Skeletal muscle satellite cell (primary cell): Measurements from ENCODE around the gene MARK2.

Experiments
- H3K27me3 ChIP-seq: 2 replicates; pipeline ENCODE4 v1.7.0; 2013; ENCODE audit warnings: low read length; ENCODE audit not compliant: control insufficient read depth, insufficient read depth
- H3K36me3 ChIP-seq: 2 replicates; pipeline ENCODE4 v1.7.0; 2013; ENCODE audit warnings: mild to moderate bottlenecking, control low read depth, low read length; ENCODE audit not compliant: insufficient read depth
- H3K4me1 ChIP-seq: 2 replicates; pipeline ENCODE4 v1.7.0; 2013; ENCODE audit warnings: low read length; ENCODE audit not compliant: control insufficient read depth, insufficient read depth
- H3K4me2 ChIP-seq: 2 replicates; pipeline ENCODE4 v1.7.0; 2013; ENCODE audit warnings: mild to moderate bottlenecking, low read length
- H3K4me3 ChIP-seq: 2 replicates; pipeline ENCODE4 v1.7.0; 2013; ENCODE audit warnings: low read length
- H3K9ac ChIP-seq: 2 replicates; pipeline ENCODE4 v1.7.0; 2013; ENCODE audit warnings: mild to moderate bottlenecking, low read depth, low read length, moderate library complexity
- H3K9me3 ChIP-seq: replicated peaks from 2 replicates; pipeline ENCODE4 v1.7.0; 2013; ENCODE audit warnings: mild to moderate bottlenecking, control low read depth, low read length

The MARK2 gene

GRCh38 chr11:63833048-63833447 lies 5.9 kb upstream of the MARK2 start:
- H3K9me3 ChIP-seq, result no peaks in the 10 kb centered on the region
- peaks cover 3% of the 10 kb centered on the region for H3K36me3 ChIP-seq
- no peaks in the 10 kb centered on the region for H3K27me3 ChIP-seq

GRCh38 chr11:63834535-63835157 lies 4.3 kb upstream of the MARK2 start:
- no peak overlapping the region for H3K9ac ChIP-seq
- H3K4me2 ChIP-seq, result no peak overlapping the region
- H3K27me3 ChIP-seq, result no peaks in the 10 kb centered on the region
- no peaks in the 10 kb centered on the region for H3K36me3 ChIP-seq
- no peaks in the 10 kb centered on the region for H3K9me3 ChIP-seq
- H3K4me3 ChIP-seq, result no peak overlapping the region
- H3K4me1 ChIP-seq, result peaks cover 6% of the 10 kb centered on the region

More at GRCh38 chr11:63833048-63833447, 5.9 kb upstream of the MARK2 start:
- H3K4me1 ChIP-seq, result peaks cover 2% of the 10 kb centered on the region
- H3K9ac ChIP-seq, result no peak overlapping the region
- H3K4me3 ChIP-seq, result no peak overlapping the region
- H3K4me2 ChIP-seq, result no peak overlapping the region

DNA sequence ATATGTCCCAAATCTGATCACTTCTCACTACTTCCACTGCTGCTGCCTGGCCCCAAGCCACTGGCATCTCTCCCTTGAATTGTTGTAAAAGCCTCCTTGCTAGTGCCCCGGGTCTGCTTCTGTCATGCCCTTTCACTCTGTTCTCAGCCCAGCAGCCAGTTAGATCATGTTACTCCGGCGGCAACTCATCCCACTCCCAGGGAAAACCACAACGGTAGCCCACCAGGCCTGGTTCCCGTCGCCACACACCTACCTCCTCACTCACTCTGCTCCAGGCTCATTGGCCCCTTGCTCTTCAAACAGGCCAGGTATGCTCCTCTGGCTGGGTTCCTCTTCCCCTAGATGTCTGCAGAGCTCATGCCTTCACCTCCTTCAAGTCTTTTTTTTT lies 3.8 kb upstream of the MARK2 start:
- H3K9ac ChIP-seq, result no peak overlapping the region
- no peaks in the 10 kb centered on the region for H3K9me3 ChIP-seq
- no peaks in the 10 kb centered on the region for H3K36me3 ChIP-seq
- no peak overlapping the region for H3K4me3 ChIP-seq
- peaks cover 6% of the 10 kb centered on the region for H3K4me1 ChIP-seq
- H3K4me2 ChIP-seq, result no peak overlapping the region
- no peaks in the 10 kb centered on the region for H3K27me3 ChIP-seq

DNA sequence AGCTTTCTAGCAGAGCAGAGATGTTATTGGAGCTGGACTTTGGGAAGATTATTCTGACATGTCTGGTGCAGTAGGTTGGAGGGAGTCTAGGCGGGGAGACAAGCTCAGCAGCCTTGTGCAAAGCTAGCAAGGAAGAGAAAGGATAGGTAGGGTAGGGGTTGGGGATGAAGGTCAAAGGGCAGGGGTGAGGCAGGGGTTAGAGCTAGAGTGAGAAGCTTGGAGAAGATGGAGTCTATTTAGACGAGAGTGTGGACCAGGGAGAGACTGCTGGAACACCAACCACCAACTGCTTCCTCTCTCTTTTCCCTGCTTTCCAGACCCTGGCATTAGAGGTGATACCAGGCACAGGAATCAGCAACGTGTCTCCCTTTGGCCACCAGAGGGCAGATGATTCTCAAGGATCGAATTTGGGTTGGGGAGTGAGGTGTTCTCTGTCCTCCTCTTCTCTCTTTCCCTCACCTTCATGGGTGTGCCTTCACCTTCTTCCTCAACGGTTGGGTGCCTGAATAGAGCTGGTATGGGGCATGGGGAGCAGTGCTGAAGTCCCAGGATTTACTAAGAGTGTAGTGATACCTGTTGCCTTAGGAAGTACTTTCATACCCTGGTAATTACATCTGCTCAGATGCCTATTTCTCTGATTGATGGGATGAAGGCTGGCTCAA lies 1.8 kb upstream of the MARK2 start:
- H3K9ac ChIP-seq, result no peak overlapping the region
- H3K4me3 ChIP-seq, result no peak overlapping the region
- no peaks in the 10 kb centered on the region for H3K9me3 ChIP-seq
- H3K4me2 ChIP-seq, result no peak overlapping the region
- H3K36me3 ChIP-seq, result peaks cover 2% of the 10 kb centered on the region
- no peaks in the 10 kb centered on the region for H3K27me3 ChIP-seq
- H3K4me1 ChIP-seq, result peaks cover 23% of the 10 kb centered on the region

DNA sequence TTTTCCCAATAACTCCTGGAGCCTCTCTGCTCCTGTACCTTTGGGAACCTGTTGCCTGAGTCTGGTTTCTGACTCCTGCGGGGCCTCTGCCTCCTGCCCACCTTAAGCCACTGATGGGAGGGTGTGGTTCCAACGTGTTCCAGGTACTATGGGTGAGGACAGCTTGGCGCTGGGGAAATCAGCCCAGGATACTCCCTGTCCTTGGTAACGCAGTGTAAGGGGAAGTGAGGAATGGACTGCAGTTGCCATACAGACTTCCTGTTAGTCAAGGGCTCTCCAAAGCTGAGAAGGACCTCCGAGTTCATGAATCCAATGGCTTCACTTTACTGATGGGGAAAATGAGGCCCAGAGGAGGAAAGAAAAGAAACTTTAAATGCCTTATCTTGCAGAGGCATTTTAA lies 1.2 kb upstream of the MARK2 start:
- Histone ChIP-seq H3K4me3 (no peak overlapping the region), H3K4me2 (peak overlapping the region; percentile 81), H3K9me3 (no peaks in the 10 kb centered on the region), H3K9ac (peak overlapping the region; percentile 95), H3K36me3 (peaks cover 2% of the 10 kb centered on the region), H3K27me3 (no peaks in the 10 kb centered on the region), H3K4me1 (peaks cover 23% of the 10 kb centered on the region)

GRCh38 chr11:63838150-63838677 lies 696 bp upstream of the MARK2 start:
- peak overlapping the region; percentile 62 for H3K4me3 ChIP-seq

DNA sequence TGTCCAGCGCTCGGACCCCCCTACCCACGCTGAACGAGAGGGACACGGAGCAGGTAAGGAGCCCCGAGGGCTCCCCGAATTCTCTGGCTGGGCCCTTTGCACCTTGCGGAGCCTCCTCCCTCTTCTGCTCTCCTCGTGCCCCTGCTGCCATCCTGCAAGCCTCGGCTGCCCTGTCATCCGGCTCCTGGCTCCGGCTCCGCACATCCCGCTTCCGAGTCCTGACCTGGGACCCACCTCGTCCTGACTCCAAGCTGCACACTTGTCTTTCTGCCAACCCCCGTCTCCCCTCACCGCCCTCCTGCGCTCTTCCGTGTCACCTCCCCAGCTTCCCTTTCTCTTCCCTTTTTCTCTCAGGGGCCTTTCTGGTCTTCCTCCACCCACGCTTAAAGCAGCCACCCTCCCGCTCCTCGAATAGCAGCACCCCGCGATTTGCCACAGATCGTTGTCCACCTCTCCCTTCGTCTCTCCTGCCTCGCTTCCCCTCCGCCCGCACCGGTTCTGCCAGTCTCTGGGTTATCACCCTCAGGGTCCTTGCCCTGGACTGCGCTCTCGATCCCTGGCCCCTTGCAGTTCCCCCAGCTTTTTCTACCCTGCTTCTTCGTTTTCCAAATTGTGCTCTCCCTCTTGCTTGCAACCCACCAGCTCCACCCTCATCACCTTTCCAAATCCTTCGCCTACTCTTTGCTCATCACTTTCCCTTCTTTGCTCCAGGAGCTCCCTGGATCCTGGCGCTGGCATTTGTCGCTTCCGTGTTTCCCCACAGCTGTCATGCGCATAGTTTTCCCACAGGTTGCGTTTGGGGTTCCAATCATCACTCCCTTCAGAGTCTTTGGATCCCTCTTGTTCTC lies 822 bp downstream of the MARK2 start:
- peak overlapping the region; percentile 95 for H3K9ac ChIP-seq
- H3K36me3 ChIP-seq, result peaks cover 5% of the 10 kb centered on the region
- H3K9me3 ChIP-seq, result no peaks in the 10 kb centered on the region
- H3K4me1 ChIP-seq, result peaks cover 27% of the 10 kb centered on the region
- peak overlapping the region; percentile 85 for H3K4me2 ChIP-seq
- H3K4me3 ChIP-seq, result peak overlapping the region; percentile 81
- no peaks in the 10 kb centered on the region for H3K27me3 ChIP-seq

More at GRCh38 chr11:63838150-63838677, 696 bp upstream of the MARK2 start:
- Histone ChIP-seq H3K36me3 (peaks cover 2% of the 10 kb centered on the region), H3K4me2 (peak overlapping the region; percentile 81), H3K9ac (peak overlapping the region; percentile 95), H3K4me1 (peaks cover 23% of the 10 kb centered on the region), H3K27me3 (no peaks in the 10 kb centered on the region), H3K9me3 (no peaks in the 10 kb centered on the region)

DNA sequence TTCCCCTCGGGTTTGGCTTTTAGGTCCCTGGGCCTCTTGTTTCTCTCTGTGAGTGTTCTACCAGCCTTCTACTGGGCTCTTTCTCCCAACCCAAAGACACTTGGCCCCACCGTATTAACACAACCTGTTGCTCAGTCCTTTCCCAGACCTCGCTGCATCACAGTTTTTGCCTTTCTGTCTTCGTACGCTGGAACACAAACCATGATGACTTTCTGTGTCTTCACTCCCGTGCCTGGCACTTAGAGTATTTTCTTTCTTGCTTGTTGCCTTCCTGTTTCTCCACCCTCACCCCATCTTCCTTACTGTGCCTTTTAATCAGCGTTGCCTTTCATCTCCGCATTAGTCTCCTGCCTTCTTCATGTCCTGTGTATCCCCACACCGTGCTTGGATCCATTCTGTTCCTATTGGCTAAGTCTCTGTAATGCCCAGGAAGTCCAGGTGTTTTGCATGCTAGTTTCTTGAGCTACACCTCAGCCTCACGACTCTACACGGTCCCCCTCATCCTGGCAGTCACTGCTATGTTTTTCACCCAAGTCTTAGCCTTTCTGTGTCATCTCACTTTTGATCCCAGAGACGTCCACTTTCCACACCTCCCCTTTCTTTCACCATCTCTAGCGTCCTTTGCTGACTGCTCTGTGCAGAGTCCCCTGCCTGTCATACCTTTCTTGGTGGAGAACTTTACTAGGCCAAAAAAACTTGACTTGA lies 1.6 kb downstream of the MARK2 start:
- peaks cover 34% of the 10 kb centered on the region for H3K4me1 ChIP-seq
- peak overlapping the region; percentile 95 for H3K9ac ChIP-seq
- H3K9me3 ChIP-seq, result no peaks in the 10 kb centered on the region
- H3K27me3 ChIP-seq, result no peaks in the 10 kb centered on the region
- H3K4me2 ChIP-seq, result peak overlapping the region; percentile 85
- H3K4me3 ChIP-seq, result peak overlapping the region; percentile 81
- H3K36me3 ChIP-seq, result peaks cover 7% of the 10 kb centered on the region

GRCh38 chr11:63841554-63841953 lies 2.6 kb downstream of the MARK2 start:
- H3K9ac ChIP-seq, result peak overlapping the region; percentile 95
- peak overlapping the region; percentile 81 for H3K4me3 ChIP-seq
- no peaks in the 10 kb centered on the region for H3K9me3 ChIP-seq
- H3K4me1 ChIP-seq, result peaks cover 39% of the 10 kb centered on the region
- peaks cover 7% of the 10 kb centered on the region for H3K36me3 ChIP-seq
- no peaks in the 10 kb centered on the region for H3K27me3 ChIP-seq
- H3K4me2 ChIP-seq, result peak overlapping the region; percentile 85

- no peaks in the 10 kb centered on the region for H3K9me3 ChIP-seq
- H3K4me2 ChIP-seq, result no peak overlapping the region
- no peak overlapping the region for H3K9ac ChIP-seq
- H3K4me1 ChIP-seq, result peaks cover 37% of the 10 kb centered on the region
- H3K4me3 ChIP-seq, result no peak overlapping the region
- no peaks in the 10 kb centered on the region for H3K27me3 ChIP-seq
- H3K36me3 ChIP-seq, result peaks cover 7% of the 10 kb centered on the region
Observed at GRCh38 chr11:63843041-63843440, 4.1 kb downstream of the MARK2 start.

DNA sequence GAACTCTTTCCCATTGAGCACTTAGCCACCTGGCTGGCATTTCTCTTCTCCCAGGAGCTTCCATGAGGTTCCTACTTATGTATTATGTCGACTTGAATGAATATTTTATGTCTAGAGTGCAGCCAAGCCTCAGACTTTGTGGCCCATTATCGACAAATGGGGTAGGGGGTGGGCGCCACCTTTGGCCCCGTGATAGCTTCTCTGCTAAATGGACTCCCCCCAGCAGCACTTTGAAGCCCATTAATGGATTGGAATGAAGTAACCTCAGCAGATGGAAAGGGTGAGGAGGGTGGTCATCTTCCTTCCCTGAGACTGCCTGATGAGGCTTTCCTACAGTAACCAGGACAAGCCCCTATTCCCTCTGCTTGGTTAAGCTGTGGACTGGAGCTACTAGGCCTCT lies 5.9 kb downstream of the MARK2 start:
- peaks cover 33% of the 10 kb centered on the region for H3K4me1 ChIP-seq
- no peak overlapping the region for H3K4me3 ChIP-seq
- no peaks in the 10 kb centered on the region for H3K27me3 ChIP-seq
- H3K9ac ChIP-seq, result no peak overlapping the region
- H3K9me3 ChIP-seq, result no peaks in the 10 kb centered on the region
- H3K4me2 ChIP-seq, result peak overlapping the region; percentile 6
- peaks cover 12% of the 10 kb centered on the region for H3K36me3 ChIP-seq
